HL-60 (cell line): ENCODE results near the gene TTLL3.

Experiments
- DNase-seq, 2 experiments: peaks; one replicate each; pipeline ENCODE4 v3.0.0-alpha.2; 2010 to 2020; ENCODE audit warnings: low read depth in 1 of 2, low spot score in 1 of 2
- H3K27ac ChIP-seq: fragments of 250-450 bp; sonication (Bioruptor Pico); replicated peaks from 2 replicates; pipeline ENCODE4 v1.5.1; 2020; ENCODE audit warnings: mild to moderate bottlenecking, moderate library complexity
- H3K27me3 ChIP-seq: fragments of 250-450 bp; sonication (Bioruptor Pico); 2 replicates; pipeline ENCODE4 v1.5.1; 2021; ENCODE audit warnings: mild to moderate bottlenecking, moderate library complexity; ENCODE audit not compliant: insufficient read depth, poor library complexity, severe bottlenecking
- H3K4me3 ChIP-seq: replicated peaks from 2 replicates; pipeline ENCODE4 v1.5.1; 2011; ENCODE audit warnings: mild to moderate bottlenecking, control low read depth, low read length; ENCODE audit not compliant: insufficient read depth
- GABPA ChIP-seq: IDR thresholded peaks from 2 replicates; pipeline ENCODE4 v1.6.1; 2012; ENCODE audit warnings: low read depth
- POLR2AphosphoS5 ChIP-seq: IDR thresholded peaks from 2 replicates; pipeline ENCODE4 v1.6.1; 2012; ENCODE audit warnings: low read depth
- SPI1 ChIP-seq: IDR thresholded peaks from 2 replicates; pipeline ENCODE4 v1.6.1; 2012; ENCODE audit warnings: low read depth, mild to moderate bottlenecking, borderline replicate concordance
- TF ChIP-seq, protein P1 (sequence below): IDR thresholded peaks from one replicate; pipeline ENCODE4 v1.5.1; 2011; ENCODE audit warnings: low read length, control low read depth, inconsistent platforms; ENCODE audit not compliant: insufficient read depth
- TF ChIP-seq, protein P2 (sequence below): IDR thresholded peaks from 2 replicates; pipeline ENCODE4 v1.6.1; 2012; ENCODE audit warnings: low read depth; ENCODE audit not compliant: insufficient replicate concordance

TTLL3 gene

GRCh38 chr3:9787714-9788113 is 22.3 kb upstream of the TTLL3 start:
- TF ChIP-seq POLR2AphosphoS5 = no peak
- no peak for TF ChIP-seq GABPA
- TF ChIP-seq, protein P1, sequence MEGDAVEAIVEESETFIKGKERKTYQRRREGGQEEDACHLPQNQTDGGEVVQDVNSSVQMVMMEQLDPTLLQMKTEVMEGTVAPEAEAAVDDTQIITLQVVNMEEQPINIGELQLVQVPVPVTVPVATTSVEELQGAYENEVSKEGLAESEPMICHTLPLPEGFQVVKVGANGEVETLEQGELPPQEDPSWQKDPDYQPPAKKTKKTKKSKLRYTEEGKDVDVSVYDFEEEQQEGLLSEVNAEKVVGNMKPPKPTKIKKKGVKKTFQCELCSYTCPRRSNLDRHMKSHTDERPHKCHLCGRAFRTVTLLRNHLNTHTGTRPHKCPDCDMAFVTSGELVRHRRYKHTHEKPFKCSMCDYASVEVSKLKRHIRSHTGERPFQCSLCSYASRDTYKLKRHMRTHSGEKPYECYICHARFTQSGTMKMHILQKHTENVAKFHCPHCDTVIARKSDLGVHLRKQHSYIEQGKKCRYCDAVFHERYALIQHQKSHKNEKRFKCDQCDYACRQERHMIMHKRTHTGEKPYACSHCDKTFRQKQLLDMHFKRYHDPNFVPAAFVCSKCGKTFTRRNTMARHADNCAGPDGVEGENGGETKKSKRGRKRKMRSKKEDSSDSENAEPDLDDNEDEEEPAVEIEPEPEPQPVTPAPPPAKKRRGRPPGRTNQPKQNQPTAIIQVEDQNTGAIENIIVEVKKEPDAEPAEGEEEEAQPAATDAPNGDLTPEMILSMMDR = no peak
- no peak for TF ChIP-seq SPI1
- TF ChIP-seq, protein P2, sequence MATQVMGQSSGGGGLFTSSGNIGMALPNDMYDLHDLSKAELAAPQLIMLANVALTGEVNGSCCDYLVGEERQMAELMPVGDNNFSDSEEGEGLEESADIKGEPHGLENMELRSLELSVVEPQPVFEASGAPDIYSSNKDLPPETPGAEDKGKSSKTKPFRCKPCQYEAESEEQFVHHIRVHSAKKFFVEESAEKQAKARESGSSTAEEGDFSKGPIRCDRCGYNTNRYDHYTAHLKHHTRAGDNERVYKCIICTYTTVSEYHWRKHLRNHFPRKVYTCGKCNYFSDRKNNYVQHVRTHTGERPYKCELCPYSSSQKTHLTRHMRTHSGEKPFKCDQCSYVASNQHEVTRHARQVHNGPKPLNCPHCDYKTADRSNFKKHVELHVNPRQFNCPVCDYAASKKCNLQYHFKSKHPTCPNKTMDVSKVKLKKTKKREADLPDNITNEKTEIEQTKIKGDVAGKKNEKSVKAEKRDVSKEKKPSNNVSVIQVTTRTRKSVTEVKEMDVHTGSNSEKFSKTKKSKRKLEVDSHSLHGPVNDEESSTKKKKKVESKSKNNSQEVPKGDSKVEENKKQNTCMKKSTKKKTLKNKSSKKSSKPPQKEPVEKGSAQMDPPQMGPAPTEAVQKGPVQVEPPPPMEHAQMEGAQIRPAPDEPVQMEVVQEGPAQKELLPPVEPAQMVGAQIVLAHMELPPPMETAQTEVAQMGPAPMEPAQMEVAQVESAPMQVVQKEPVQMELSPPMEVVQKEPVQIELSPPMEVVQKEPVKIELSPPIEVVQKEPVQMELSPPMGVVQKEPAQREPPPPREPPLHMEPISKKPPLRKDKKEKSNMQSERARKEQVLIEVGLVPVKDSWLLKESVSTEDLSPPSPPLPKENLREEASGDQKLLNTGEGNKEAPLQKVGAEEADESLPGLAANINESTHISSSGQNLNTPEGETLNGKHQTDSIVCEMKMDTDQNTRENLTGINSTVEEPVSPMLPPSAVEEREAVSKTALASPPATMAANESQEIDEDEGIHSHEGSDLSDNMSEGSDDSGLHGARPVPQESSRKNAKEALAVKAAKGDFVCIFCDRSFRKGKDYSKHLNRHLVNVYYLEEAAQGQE = no peak
- H3K27me3 ChIP-seq = no peaks in the 10 kb centered on the region

DNA sequence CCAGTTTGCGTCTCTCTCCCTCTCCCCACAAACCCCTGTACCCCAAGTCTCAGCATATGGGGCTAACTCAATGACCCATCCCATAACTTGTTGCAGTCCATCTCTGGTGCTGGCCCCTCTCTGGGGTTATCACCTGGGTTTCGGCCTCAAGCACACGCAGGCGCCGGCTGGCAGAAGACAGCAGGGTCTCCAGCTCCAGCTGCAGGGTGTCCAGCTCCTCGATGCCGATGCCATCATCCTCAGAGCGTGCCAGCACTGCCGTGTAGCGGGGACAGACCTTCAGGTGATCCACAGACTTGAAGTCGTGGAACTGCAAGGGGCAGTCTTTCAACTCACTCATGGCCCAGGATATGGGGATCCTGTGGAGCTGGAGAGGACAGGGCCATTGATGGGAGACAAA is 18.9 kb upstream of the TTLL3 start:
- H3K27me3 ChIP-seq = no peaks in the 10 kb centered on the region
- DNase-seq = no peak
- no peak overlapping the region for H3K4me3 ChIP-seq
- H3K27ac ChIP-seq = peak overlapping the region; percentile 99; the same call in 1 of the 2 replicates
- no peak for TF ChIP-seq GABPA
- TF ChIP-seq, protein P2 = no peak
- no peak for TF ChIP-seq POLR2AphosphoS5
- no peak for TF ChIP-seq SPI1
- TF ChIP-seq, protein P1 = no peak

More at GRCh38 chr3:9787714-9788113, 22.3 kb upstream of the TTLL3 start:
- H3K27ac ChIP-seq = no peak overlapping the region
- no peak for DNase-seq
- no peak overlapping the region for H3K4me3 ChIP-seq

DNA sequence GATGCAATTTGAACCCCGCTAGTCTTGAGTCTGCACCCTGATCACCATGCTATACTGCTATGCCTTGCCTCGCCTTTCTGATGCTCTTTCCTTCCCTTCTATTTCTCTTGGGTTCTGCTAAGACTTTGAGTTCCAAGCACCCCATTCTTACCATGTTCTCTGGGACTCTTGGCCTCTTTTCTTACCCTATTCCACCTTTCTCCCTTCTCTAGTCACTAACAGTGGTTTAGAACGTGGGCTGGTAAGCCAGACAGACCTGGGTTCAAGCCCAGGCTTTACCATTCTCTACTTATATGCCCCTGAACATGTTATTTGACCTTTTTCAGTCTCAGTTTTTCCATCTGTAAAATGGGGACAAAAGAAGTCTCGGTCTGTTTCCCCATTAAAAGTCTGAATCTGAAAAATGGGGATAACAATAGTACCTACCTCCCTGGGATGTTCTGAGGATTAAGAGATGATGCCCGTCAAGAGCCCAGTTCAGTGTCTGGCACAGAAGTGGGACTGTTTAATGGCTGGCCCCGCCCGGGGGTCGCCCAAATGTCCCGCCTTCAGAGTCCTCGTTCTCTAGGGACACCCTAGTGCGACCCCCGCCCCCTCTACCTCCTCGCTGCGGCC is 18.2 kb upstream of the TTLL3 start:
- TF ChIP-seq, protein P1 = no peak
- TF ChIP-seq, protein P2 = peak; percentile 2
- DNase-seq = no peak
- peak overlapping the region; percentile 99 for H3K27ac ChIP-seq
- no peaks in the 10 kb centered on the region for H3K27me3 ChIP-seq
- H3K4me3 ChIP-seq = peak overlapping the region; percentile 60
